HG02885 (cell line): ENCODE measurements around the gene ODAD4.

Experiments used
- ATAC-seq: cut with Tn5 transposase; IDR thresholded peaks from one replicate; pipeline ENCODE4 v1.9.1; 2021; ENCODE audit warnings: mild to moderate bottlenecking; ENCODE audit not compliant: unreplicated experiment, poor library complexity

ODAD4 gene

DNA sequence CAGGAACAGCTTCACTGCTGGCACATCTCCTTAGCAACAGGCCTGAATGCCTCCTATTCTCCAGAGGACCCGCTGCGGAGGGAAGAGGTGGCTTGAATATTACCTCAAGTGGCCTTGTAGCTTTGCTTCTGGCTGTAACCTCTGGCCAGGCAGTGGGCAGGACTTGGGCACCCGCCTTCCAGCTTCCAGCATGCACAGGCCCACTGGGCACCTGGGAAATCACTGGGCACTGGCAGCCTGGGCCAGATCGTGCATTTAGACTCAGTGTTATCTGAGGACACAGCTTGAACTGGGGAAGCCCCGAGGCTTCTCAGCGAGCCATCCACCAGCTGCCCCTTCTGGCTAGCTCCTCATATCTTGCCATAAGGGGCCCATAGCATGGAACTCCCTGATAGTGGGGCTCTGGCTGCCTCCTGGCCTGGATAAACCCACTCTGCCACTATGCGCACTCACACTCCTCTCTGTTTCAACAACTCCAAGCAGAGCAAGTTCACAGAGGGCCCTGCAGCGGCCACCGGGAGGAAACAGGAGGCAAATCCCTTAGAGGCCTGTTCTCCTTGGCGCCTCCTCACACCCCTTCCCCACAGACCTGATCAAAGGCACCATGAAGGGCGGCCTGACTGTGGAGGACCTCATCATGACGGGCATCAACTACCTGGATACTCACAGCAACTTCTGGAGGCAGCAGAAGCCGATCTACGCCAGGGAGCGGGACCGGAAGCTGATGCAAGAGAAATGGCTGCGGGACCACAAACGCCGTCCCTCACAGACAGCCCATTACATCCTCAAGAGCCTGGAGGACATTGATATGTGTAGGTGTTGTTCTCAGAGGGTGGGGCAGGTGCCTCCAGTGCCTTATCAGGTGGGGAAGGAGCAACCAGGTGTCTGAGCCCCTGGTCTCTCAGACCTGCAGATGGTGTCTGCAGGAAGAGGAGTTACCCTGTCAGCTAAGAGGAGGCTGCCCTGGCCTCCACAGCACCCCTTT lies 7.8 kb downstream of the ODAD4 start:
- no peak for ATAC-seq

DNA sequence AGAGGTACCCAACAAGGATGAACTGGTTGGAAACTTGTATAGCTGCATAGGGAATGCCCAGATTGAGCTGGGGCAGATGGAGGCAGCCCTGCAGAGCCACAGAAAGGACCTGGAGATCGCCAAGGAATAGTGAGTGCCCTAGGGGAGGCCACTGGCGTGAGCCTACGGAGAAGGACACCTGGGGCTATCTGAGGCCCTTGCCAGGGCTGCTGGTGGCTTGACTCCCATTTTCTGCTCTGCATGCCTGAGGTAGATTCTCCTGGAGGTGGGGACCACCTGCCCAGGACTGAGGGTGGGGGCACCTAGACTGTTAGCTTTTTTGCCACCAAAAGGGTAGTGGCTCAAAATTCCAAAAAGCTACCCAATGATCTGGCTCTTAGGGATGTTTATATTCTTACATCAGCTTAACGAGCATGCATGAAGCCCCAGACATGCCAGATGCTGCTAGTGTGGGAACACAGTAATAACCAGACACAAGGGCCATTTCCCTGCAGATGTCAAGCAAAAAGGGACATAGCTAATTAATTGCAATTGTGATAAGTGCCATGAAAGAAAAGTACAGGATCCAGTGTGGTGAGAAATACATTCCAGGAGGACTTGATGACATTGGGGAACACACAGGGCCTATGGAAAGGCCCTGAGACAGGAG lies 8.8 kb downstream of the ODAD4 start:
- ATAC-seq, result no peak

DNA sequence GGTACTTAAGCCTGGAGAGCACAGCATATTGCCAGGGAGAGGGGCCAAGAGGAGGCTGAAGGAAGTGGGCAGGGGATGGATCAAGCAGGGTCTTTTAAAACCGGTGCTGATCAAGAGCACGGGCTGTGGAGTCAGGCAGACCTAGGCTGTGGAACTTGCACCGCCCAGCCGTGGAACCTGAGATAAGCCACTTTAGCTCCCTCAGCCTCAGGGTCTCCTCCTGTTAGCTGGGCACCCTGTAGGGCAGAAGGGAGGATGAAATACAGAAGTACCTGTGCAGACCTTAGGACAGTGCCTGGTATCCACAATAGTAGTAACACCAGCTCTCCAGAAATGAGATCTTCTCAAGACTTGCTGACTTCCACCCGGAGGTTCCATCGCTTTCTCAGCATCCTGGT lies 9.3 kb downstream of the ODAD4 start:
- ATAC-seq, result no peak

DNA sequence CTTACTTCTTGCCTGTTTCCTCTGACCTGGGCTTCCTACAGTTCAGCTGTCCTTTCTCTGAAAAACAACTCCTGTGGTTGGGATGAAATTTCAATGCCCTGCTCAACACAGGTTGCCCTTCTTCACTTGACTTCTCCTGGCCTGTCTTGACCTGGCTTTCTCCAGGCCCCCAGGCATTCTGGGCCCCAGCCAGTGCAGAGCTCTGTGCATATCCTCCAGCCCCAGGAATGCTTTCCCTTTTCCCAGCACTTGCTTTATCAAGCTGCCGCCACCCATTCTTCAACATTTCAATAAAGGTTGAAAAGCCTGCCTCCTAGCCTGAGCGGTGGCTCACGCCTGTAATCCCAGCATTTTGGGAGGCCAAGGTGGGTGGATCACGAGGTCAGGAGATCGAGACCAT lies 10.8 kb downstream of the ODAD4 start:
- ATAC-seq, result no peak

DNA sequence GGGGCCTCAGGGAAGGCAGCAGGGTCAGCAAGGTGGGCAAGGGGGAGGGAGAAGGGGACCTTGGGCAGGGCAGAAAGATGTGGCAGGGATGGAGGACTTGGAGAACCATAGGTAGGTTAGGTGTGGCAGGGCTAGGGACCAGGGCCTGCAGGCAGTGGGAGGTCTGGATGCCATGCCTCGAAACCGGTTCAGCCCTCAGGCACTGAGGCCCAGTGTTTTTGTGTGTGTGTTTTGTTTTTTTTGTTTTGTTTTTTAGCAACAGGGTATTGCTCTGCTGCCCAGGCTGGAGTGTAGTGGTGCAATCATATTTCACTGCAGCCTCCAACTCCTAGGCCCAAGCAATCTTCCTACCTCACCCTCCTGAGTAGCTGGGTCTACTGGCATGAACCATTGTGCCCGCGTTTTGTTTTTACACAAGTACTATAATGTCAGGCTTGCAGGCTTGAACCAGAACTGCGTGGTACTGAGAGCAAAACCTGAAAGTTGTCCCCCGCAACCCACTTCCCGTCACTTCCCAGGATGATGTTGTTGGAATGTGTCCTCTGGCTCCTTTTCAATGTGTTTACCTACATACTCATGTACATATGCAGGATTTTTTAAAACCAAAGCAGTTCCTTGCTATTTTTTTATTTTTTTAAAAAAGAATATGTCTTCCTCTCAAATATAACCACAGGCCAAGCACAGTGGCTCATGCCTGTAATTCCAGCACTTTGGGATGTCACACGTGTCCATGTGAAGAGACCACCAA lies 12.4 kb downstream of the ODAD4 start:
- no peak for ATAC-seq

DNA sequence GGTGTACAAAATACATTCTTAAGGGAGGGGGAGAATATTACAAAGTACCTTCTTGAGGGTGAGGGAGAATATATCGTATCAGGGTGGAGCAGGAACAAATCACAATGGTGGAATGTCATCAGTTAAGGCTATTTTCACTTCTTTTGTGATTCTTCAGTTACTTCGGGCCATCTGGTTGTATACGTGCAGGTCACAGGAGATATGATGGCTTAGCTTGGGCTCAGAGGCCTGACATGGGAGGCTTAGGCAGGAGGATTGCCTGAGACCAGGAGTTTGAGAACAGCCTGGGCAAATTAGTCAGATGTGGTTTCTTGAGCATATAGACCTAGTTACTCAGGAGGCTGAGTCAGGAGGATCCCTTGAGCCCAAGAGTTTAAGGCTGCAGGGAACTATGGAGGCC lies 13.1 kb downstream of the ODAD4 start:
- ATAC-seq, result no peak

DNA sequence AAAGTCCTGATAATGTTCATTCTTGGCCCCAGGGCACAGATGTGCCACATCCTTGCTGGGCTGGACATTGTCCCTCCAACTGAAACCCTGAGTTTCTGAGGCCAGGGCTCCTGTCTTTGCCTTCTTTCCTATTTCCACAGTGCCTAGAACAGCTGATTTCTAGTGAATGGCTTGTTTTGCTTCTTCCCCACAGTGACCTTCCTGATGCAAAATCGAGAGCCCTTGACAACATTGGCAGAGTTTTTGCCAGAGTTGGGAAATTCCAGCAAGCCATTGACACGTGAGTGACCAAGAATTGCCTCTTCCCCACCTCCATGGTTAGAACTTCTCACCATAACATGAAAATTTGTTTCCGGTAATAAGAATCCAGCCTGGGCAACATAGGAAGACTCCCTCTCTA lies 14.5 kb downstream of the ODAD4 start:
- no peak for ATAC-seq

DNA sequence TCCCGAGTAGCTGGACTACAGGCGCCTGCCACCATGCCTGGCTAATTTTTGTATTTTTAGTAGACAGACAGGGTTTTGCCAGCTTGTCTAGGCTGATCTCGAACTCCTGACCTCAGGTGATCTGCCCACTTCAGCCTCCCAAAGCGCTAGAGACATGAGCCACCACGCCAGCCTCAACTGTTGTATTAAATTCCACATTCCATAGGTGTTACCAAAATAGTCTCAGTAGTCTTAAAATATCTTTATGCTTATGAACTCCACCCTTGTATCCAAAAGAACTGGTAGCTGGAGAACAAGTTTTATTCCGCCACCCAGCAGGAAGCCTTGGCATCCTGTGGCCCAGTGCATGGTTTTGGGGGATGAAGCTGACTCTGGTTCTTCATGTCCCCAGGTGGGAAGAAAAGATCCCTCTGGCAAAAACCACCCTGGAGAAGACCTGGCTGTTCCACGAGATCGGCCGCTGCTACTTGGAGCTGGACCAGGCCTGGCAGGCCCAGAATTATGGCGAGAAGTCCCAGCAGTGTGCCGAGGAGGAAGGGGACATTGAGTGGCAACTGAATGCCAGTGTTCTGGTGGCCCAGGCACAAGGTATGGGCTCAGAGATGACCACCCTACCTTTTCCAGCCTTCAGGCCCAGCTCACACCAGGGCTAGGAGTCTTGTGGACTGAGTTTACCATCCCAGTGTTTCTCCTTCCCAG lies 18.5 kb downstream of the ODAD4 start:
- ATAC-seq, result no peak

DNA sequence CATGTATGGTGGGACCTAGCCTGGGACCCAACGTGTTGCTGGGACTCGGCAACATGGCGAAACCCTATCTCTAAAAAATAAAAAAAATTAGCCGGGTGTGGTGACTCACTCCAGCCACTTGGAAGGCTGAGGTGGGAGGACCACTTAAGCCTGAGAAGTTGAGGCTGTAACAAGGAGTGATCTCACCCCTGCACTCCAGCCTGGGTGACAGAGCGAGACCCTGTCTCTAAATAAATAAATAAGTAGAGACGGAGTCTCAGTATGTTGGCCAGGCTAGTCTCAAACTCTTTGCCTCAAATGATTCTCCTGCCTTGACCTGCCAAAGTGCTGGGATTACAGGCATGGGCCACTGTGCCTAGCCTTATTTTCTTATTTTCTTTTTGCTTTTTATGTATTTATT lies 26.1 kb downstream of the ODAD4 start:
- ATAC-seq, result no peak

DNA sequence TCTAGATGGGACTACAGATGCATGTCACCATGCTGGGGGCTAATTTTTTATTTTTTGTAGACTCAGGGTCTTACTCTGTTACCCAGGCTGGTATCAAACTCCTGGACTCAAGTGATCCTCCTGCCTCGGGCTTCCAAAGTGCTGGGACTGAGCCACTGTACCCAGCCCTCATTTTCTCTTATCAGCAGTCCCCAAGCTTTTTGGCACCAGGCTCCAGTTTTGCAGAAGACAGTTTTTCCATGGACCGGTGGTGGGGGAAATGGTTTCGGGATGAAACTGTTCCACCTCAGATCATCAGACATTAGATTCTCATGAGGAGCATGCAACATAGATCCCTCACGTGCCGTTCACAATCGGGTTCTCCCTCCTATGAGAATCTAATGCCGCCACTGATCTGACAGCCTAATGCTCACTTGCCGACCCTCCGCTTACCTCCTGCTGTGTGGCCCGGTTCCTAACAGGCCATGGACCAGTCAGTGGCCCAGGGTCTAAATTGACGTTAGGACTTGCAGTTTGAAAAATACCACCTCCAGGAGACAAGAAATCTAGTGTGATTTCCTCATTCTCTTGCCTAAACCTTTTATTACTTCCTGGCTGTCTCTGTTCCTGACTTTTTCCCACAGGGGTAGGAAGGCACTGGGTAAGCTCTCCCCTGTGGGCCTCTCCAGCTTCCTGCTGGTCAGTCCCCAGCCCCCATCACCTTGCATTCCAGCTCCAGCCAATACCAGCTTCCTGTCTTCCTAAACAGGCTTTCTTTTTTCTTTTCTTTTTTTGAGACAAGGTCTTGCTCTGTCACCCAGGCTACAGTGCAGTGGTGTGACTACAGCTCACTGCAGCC lies 26.8 kb downstream of the ODAD4 start:
- no peak for ATAC-seq

DNA sequence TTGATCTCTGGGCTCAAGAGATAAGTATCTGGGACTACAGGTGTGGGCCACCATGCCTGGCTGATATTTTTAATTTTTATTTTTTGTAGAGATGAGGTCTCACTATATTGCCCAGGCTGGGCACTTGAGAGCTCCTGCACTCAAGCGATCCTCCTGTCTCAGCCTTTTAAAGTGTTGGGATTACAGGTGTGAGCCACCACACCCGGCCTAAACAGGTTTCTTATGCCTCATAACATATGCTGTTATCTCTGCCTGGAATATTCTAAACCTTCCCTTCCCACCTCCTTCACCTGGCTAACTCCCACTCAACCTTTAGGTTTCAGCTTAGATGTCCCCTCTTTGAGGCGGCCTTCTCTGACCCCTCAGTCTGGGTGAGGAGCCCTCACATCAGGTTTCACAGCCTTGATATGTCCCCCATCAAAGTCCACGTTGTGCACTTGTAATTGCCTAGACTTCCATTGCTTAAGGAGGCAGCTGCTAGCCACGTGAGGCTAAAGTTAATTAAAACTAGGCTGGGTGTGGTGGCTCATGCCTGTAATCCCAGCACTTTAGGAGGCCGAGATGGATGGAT lies 27.5 kb downstream of the ODAD4 start:
- ATAC-seq, result no peak

DNA sequence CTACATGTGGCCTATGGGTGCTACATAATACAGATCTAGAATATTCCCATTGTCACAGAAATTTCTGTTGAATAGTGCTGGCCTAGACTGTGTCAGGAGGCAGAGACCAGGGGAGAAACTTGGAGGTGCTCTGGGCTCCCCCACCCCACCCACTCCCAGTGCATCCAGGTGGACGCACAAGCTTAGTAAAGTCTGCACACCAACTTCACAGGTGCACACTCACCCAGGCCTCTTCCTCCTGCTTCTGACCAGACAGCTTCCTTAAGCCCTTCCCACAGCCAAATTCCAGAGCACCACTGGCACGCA lies 28.6 kb downstream of the ODAD4 start:
- no peak for ATAC-seq

DNA sequence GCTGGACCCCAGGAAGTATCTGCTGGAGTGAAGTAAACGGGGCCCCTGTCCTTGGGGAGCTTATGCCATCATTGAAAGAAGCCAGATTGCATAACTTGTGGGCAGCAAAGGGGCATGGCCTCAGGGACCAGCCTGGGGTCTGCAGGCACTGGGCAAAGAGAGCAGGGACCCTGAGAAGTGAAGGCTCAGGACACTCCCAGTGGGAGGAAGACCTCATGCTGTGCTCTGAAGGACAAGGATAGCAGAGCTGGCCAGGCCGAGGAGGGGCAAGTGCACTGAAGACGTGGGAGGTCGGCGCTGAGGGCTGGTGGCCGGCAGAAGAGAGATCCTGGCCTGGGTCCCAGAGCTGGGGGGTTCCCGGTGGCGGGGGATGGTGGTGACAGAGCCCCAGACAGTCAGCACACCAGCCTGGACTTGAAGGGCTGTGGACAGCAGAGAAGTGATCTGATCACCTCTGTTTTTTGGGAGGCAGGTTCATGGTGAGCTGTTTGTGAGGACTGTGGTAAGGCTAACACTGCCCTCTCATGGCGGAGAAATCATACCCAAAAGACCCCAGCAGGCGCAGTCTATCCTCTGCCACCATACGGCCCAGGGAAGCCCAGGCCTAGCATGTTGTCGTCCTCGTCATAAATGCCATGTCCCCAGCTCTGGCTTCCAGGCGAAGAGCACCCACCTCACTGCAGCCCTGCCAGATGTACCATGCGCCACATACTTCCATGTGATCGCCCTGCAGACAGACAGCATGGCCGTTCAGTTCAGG lies 29.1 kb downstream of the ODAD4 start:
- no peak for ATAC-seq

DNA sequence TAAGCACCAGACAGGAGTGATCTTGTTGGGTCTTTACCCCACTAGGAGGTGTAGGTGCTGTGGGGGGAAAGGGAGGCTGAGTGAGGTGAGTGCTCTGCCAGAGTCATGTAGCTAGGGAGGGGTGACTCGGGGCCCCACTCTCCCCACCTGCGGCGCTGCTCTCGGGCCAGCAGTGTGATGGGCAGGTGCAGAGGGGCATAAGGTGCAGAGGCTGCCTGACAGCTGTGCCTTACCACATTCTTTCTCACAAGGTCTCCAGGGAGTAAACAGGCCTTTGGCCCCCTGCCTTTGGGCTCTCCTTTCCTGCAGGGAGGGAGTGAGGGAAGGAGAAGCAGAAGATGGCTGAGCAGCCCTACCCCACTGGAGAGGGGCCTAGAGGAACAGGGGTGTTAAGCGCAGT lies 31.7 kb downstream of the ODAD4 start:
- no peak for ATAC-seq

DNA sequence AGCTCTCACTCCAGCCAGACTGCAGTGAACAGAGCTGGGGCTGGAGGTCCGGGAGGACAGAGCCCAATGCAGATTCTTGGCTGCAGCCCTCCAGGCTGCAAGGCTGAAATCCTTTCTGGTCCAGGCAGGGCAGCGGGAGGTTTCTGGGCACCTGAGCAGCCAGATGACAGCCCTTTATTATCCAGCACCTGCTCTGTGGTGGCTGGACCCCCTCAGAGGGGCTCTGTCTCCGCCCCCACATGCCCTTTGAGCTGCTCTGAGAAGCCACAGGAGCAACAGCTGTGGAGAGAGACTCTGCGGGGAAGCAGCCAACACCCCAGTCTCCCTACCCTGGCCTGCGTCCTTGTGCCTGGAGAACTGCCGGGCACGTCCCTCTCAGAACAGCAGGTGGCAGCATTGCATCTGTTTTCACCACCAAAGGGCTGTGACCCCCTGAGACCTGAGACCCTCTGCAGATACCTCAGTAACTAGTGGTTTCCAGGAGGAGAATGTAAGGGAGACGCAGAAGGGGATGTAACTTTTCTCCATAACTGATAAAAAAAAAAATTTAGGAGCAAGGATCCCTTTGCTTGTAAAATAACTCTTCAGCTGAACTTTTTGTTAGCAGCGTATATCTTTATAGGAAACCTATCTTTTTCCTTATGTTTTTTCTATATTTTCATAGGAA lies 32.5 kb downstream of the ODAD4 start:
- ATAC-seq, result no peak

DNA sequence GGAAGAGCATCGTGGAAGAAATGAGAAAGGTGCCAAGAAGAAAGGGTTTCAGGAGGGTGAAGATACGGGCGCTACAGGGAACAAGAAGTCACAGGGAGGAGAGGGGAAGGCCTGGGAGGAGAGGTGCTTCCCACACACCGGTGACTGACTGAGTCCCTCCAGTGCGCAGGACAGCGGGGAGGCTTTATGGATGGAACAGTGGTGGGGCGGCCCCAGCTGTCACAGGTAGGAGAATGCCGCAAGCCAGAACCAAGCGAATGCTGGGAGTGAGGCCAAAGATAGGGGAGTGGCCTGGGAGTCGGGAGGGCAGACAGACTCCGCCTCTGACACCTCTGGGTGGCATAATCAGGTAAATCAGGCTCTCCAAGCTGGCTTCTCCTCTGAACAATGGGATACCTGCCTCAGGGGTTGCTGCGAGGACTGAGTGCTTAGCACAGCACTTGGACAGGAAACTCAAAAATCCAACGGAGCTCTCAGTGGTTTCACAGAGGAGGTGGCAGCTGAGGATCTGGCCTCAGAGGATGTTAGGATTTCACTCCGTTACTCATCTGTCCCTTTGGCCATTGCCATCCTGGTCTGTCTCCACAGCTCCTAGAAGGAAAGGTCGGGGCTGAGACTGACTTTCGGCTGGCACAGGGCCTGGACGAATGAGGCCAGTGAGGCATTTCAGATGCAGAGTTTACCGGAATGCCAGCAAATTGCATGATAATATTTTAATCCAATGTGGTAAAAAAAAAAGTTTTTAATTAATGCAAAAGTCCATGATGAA lies 35.5 kb downstream of the ODAD4 start:
- ATAC-seq, result no peak

DNA sequence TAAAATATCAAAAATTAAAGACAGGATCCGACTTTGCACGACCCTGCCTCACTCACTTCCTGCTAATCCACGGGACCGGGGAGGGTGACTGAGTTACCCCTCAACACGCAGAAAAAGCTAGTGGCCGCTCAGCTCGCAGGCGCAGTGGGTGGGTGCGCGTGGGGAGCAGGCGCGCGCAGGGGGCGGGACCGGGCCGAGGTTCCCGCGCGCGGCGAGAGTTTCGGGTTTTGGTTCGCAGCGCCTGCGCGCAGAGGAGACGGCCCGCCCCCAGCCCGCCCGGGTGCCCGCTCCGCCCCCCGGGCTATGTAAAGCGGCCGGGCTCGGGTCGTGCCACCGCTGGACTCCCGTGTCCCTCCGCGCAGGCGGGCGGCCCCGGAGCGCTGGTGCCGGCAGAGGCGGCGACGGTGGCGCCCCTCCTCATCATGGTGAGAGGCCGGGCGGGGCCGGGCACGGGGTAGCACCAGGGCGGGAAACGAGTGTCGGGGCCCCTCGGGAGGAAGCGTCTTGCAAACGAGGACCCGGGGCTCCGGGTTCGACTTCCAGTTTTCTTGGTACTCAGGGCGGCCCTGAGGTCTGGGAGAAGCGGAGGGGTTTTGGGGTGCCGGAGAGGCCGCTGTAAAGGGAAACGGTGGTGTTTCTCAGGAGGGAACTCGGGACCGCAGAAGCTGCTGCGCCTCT lies 36.2 kb downstream of the ODAD4 start, which contains the start of gene CNP:
Gene CNP, plus strand, starts transcription at position 333 of the 678 bp plus-strand sequence. Its CDS starts 90 bp downstream, at position 423.
- peak; percentile 77 for ATAC-seq
